Epithelial cell of proximal tubule (primary cell): ENCODE measurements around the gene TMEM114. TPM values are rescaled to one million over a fixed set of nuclear protein-coding genes. Genes with fewer than 3 reads are reported as not detected.

Source experiments
- DNase-seq: peaks from one replicate; pipeline ENCODE4 v3.0.0-alpha.2; 2011; ENCODE audit warnings: low read depth
- H3K4me3 ChIP-seq: 2 replicates; pipeline ENCODE4 v1.5.1; 2011; ENCODE audit warnings: low read depth, mild to moderate bottlenecking, low read length
- total RNA-seq: library from RNA; depleted of rRNA; stranded (reverse); fragments of >200 nt; gene quantifications from 2 replicates; pipeline ENCODE4 v1.2.3, GENCODE V29; 2015
- TF ChIP-seq, protein P1 (sequence below): conservative IDR thresholded peaks from 2 replicates; pipeline ENCODE4 v1.5.1; 2012; ENCODE audit warnings: low read depth, mild to moderate bottlenecking, low read length

Gene TMEM114
- total RNA-seq, 1 donor from 2014 or later, result not detected

GRCh38 chr16:8611122-8611521 is 20.8 kb upstream of the TMEM114 start:
- no peak overlapping the region for H3K4me3 ChIP-seq
- TF ChIP-seq, protein P1, sequence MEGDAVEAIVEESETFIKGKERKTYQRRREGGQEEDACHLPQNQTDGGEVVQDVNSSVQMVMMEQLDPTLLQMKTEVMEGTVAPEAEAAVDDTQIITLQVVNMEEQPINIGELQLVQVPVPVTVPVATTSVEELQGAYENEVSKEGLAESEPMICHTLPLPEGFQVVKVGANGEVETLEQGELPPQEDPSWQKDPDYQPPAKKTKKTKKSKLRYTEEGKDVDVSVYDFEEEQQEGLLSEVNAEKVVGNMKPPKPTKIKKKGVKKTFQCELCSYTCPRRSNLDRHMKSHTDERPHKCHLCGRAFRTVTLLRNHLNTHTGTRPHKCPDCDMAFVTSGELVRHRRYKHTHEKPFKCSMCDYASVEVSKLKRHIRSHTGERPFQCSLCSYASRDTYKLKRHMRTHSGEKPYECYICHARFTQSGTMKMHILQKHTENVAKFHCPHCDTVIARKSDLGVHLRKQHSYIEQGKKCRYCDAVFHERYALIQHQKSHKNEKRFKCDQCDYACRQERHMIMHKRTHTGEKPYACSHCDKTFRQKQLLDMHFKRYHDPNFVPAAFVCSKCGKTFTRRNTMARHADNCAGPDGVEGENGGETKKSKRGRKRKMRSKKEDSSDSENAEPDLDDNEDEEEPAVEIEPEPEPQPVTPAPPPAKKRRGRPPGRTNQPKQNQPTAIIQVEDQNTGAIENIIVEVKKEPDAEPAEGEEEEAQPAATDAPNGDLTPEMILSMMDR, result no peak
- DNase-seq, result no peak

GRCh38 chr16:8607214-8607613 is 16.9 kb upstream of the TMEM114 start:
- no peak for DNase-seq
- no peak overlapping the region for H3K4me3 ChIP-seq
- TF ChIP-seq, protein P1, result no peak

GRCh38 chr16:8605554-8605953 is 15.2 kb upstream of the TMEM114 start:
- TF ChIP-seq, protein P1, result no peak
- DNase-seq, result no peak
- H3K4me3 ChIP-seq, result no peak overlapping the region

DNA sequence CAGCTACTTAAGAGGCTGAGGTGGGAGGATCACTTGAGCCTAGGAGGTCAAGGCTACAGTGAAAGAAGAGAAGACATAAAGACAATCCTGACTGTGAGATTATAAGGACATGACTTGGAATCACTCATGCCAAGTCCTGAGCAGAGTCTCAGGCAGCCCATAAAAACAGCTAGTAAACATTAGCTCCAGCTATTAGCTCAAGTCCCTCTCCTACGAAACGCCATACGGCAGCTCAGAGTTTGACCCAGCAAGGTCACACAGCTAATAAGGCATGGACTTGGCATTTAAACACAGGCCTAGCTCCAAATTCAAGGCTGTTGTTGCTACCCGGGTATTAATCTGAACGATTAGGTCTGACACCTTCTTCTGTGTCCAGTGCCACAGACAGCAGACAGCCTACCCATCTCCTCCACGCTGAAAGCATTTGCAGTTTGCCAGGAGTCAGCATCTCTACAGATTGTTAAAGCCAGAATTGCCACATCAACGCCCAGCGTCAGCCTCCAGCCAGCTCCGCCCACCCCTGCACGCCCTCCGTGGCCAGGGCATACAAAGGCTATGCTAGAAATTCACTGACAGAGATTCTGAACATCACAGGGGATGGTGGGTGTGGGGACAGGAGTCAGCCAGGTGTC is 9.9 kb upstream of the TMEM114 start:
- TF ChIP-seq, protein P1, result no peak
- no peak for DNase-seq
- no peak overlapping the region for H3K4me3 ChIP-seq

DNA sequence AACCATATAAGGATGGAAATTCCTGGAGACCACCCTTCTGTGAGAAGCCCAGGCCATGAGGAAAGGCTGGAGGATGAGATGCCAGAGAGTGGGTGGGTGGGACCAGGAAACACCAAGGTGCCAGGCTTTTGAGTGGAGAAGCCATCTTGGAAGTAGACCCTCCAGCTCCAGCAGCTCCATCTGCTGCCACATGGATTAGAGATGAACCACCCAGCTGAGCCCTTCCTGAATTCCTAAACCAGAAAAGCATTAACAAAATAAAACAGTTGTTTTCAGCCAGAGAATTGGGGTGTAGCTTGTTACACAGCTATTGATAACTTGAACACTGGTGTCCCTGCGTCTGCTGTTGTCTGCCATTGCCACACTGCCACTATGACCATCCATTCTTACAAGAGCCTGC is 6.3 kb upstream of the TMEM114 start:
- no peak for DNase-seq
- TF ChIP-seq, protein P1, result no peak
- H3K4me3 ChIP-seq, result no peak overlapping the region

DNA sequence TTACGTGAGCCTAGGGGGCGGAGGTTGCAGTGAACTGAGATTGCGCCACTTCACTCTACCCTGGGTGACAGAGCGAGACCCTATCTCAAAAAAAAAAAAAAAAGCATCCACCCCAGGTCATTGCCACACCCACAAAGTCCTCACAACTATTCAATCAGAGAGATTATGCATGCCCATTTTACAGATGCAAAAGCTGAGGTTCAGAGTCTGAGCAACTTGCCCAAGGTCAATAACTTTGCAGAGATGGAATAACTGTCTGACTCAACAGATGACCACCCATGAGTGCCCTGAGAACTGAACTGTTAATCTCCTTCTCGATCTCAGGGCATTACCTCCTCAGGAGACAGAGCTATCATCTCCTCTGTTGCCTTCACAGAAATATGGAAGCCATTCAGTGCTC is 5.5 kb upstream of the TMEM114 start:
- TF ChIP-seq, protein P1, result no peak
- no peak for DNase-seq
- H3K4me3 ChIP-seq, result no peak overlapping the region

- TF ChIP-seq, protein P1, result no peak
- no peak for DNase-seq
- H3K4me3 ChIP-seq, result no peak overlapping the region
Measured at GRCh38 chr16:8594149-8594666, 3.9 kb upstream of the TMEM114 start.
